ENCODE measurements around the gene OR52E6.
A peak's percentile ranks its signal among the peaks of the same experiment; 100 is the strongest.

GRCh38 chr11:5807580-5807979 lies 34.1 kb downstream of the OR52E6 start:
- TF ChIP-seq CTCF (conservative IDR thresholded peaks at IDR 0.05; ENCODE audit: low read depth in 2 of 2) (peak; percentile 35 to 62), CREB1 (CRISPR knock-in tag; IDR thresholded peaks at IDR 0.05; ENCODE audit: low read depth) (no peak), ETS1 (IDR thresholded peaks at IDR 0.05) (no peak), EZH2 (IDR thresholded peaks at IDR 0.05; ENCODE audit: low read depth, unreplicated experiment) (no peak), REST (IDR thresholded peaks at IDR 0.05; ENCODE audit: unreplicated experiment) (no peak), EZH2phosphoT487 (IDR thresholded peaks at IDR 0.05; ENCODE audit: unreplicated experiment) (no peak), POLR2AphosphoS5 (IDR thresholded peaks at IDR 0.05; ENCODE audit: low read depth) (no peak), ZNF331 (CRISPR knock-in tag; IDR thresholded peaks at IDR 0.05; ENCODE audit: low read depth) (no peak), JUNB (IDR thresholded peaks at IDR 0.05; ENCODE audit: unreplicated experiment) (no peak), STAT1 (IDR thresholded peaks at IDR 0.05; ENCODE audit: unreplicated experiment) (no peak), ZNF114 (CRISPR knock-in tag; IDR thresholded peaks at IDR 0.05) (no peak)

Data from GM23338 (cell line).